Measurements from ENCODE around the gene ANO10. TPM values are rescaled to one million over a fixed set of nuclear protein-coding genes. Genes with fewer than 3 reads are reported as not detected.

The ANO10 gene
- total and polyA plus RNA-seq, 2 donors (not counting 3 experiments of a cell fraction or from before 2014, with no cell fraction given) = 28.4 to 45.8 TPM

GRCh38 chr3:43451670-43452254, 170.0 kb downstream of the ANO10 start:
- Histone ChIP-seq H2AFZ (ENCODE audit: low read depth, low read length) (no peak overlapping the region), H3K9ac (replicated peaks; ENCODE audit: extremely low read depth, insufficient read depth, low read length) (no peak overlapping the region), H3K79me2 (ENCODE audit: control insufficient read depth, insufficient read depth, low read length) (no peaks in the 10 kb centered on the region), H3K36me3 (ENCODE audit: control insufficient read depth in 2 of 2, extremely low read depth in 1 of 2, insufficient read depth in 2 of 2, low read length in 2 of 2) (no peaks in the 10 kb centered on the region), H4K20me1 (replicated peaks; ENCODE audit: control insufficient read depth, extremely low read depth, insufficient read depth, low read length) (no peaks in the 10 kb centered on the region), H3K4me2 (ENCODE audit: insufficient read depth, low read length) (no peak overlapping the region), H3K4me1 (ENCODE audit: control insufficient read depth, extremely low read depth, insufficient read depth, low read length) (peaks cover 4% of the 10 kb centered on the region), H3K27me3 (ENCODE audit: control insufficient read depth in 2 of 2, insufficient read depth in 2 of 2, low read length in 2 of 2) (no peaks in the 10 kb centered on the region), H3K9me3 (replicated peaks; ENCODE audit: control insufficient read depth, insufficient read depth, low read length) (no peaks in the 10 kb centered on the region), H3K4me3 (replicated peaks in 1 of 3; ENCODE audit: insufficient read depth in 1 of 3, low read depth in 1 of 3, low read length in 3 of 3) (no peak overlapping the region), H3K27ac (ENCODE audit: insufficient read depth, low read depth, low read length) (no peak overlapping the region), H3K9me1 (replicated peaks; ENCODE audit: control insufficient read depth, extremely low read depth, insufficient read depth, low read length) (no peaks in the 10 kb centered on the region)
- ChIA-PET POLR2A (no interaction called here), CTCF (interaction anchor here (1.5 kb wide), 1 partner anchor 52 kb away, joined by 5 read pairs; no protein-coding TSS in a partner anchor)
- no peak for DNase-seq (ENCODE audit: low read depth, low spot score)
- dilution Hi-C loops (cut with MboI; ENCODE audit: extremely low pct_ligation_motif_present, low sequenced_read_pairs) = no loop called here
- no TSS peak for BruUV-seq (replicated peaks)
- intact Hi-C loops (cut with micrococcal nuclease) = no loop called here
- FAIRE-seq = no peak
- no peak for TF ChIP-seq POLR2A (IDR thresholded peaks at IDR 0.05; ENCODE audit: low read depth, low read length)
- no peak for TF ChIP-seq JUN (IDR thresholded peaks at IDR 0.05; ENCODE audit: borderline replicate concordance, insufficient read depth, insufficient read length, low read depth)
- TF ChIP-seq POLR2AphosphoS5 (IDR thresholded peaks at IDR 0.05; ENCODE audit: insufficient read depth, low read depth, low read length) = no peak
- TF ChIP-seq FOS (IDR thresholded peaks at IDR 0.05; ENCODE audit: borderline replicate concordance, insufficient read depth, low read length) = no peak
- no peak for TF ChIP-seq MYC (IDR thresholded peaks at IDR 0.05; ENCODE audit: low read depth, low read length)
- no peak for TF ChIP-seq MAX (IDR thresholded peaks at IDR 0.05; ENCODE audit: insufficient read depth, insufficient read length)
- no peak for TF ChIP-seq CTCF (IDR thresholded peaks at IDR 0.05; ENCODE audit: extremely low read depth in 1 of 2, insufficient read depth in 1 of 2, low read depth in 1 of 2, low read length in 2 of 2)
- no peak for TF ChIP-seq EZH2 (IDR thresholded peaks at IDR 0.05; ENCODE audit: borderline replicate concordance, low read depth, low read length, severe bottlenecking)
- TF ChIP-seq GATA2 (IDR thresholded peaks at IDR 0.05; ENCODE audit: insufficient read depth, insufficient read length, low read depth, low read length) = no peak
